Endodermal cell (in vitro differentiated cells): ENCODE data around the gene PSMF1. TPM values are rescaled to one million over a fixed set of nuclear protein-coding genes. Genes with fewer than 3 reads are reported as not detected.

Source experiments
- DNase-seq: peaks from one replicate; pipeline ENCODE4 v3.0.0-alpha.2; 2017
- H3K27ac ChIP-seq: 2 replicates; pipeline ENCODE4 v1.5.1; 2013; ENCODE audit warnings: mild to moderate bottlenecking, low read depth, low read length, moderate library complexity
- H3K27me3 ChIP-seq: 2 replicates; pipeline ENCODE4 v1.6.1; 2013; ENCODE audit warnings: mild to moderate bottlenecking, low read length, moderate library complexity; ENCODE audit not compliant: insufficient read depth, control insufficient read depth, poor library complexity, severe bottlenecking
- H3K36me3 ChIP-seq: 2 replicates; pipeline ENCODE4 v1.7.0; 2013; ENCODE audit warnings: mild to moderate bottlenecking, low read length, moderate library complexity; ENCODE audit not compliant: control insufficient read depth, insufficient read depth
- H3K4me1 ChIP-seq: one replicate; pipeline ENCODE4 v1.7.0; 2013; ENCODE audit warnings: low read length; ENCODE audit not compliant: control insufficient read depth, insufficient read depth
- H3K4me3 ChIP-seq: 2 replicates; pipeline ENCODE4 v1.5.1; 2013; ENCODE audit warnings: mild to moderate bottlenecking, low read length, moderate library complexity
- H3K9ac ChIP-seq: 2 replicates; pipeline ENCODE4 v1.6.1; 2013; ENCODE audit warnings: mild to moderate bottlenecking, low read length, moderate library complexity; ENCODE audit not compliant: poor library complexity, severe bottlenecking; ENCODE audit errors: extremely low read depth
- H3K9me3 ChIP-seq: 2 replicates; pipeline ENCODE4 v1.6.1; 2013; ENCODE audit warnings: mild to moderate bottlenecking, low read length, moderate library complexity; ENCODE audit not compliant: control insufficient read depth
- H3K27ac Mint-ChIP-seq: 2 replicates; pipeline ENCODE4 v1.8.0; 2020; ENCODE audit warnings: mixed read lengths
- H3K27me3 Mint-ChIP-seq: 2 replicates; pipeline ENCODE4 v1.8.0; 2021; ENCODE audit warnings: mild to moderate bottlenecking, mixed read lengths; ENCODE audit not compliant: insufficient read depth
- H3K36me3 Mint-ChIP-seq: 2 replicates; pipeline ENCODE4 v1.8.0; 2020; ENCODE audit warnings: low read depth, mixed read lengths
- H3K4me1 Mint-ChIP-seq: 2 replicates; pipeline ENCODE4 v1.8.0; 2020; ENCODE audit warnings: mixed read lengths
- H3K4me3 Mint-ChIP-seq: 2 replicates; pipeline ENCODE4 v1.8.0; 2020; ENCODE audit warnings: mild to moderate bottlenecking, moderate library complexity, mixed read lengths
- H3K9me3 Mint-ChIP-seq: 2 replicates; pipeline ENCODE4 v1.8.0; 2020; ENCODE audit warnings: mild to moderate bottlenecking, mixed read lengths
- WGBS, 2 experiments: methylation state at CpG; one replicate each; pipeline versions ENCODE4 v1.1.5 to v1.1.7; 2013; ENCODE audit warnings: missing lambda C conversion rate in 2 of 2, mixed read lengths in 1 of 2; ENCODE audit not compliant: insufficient coverage in 1 of 2, insufficient read length in 1 of 2; 5-methylcytosine and 5-hydroxymethylcytosine counted together
- total RNA-seq, 2 donors: library from RNA; stranded (reverse); fragmentation: NEBNext Ultra II Directional in 1 of 2; extraction: Animal tissue kit (Norgen Biotek cat#: 25700) in 1 of 2; gene quantifications; 2 replicates in 1 of 2; 3 replicates in 1 of 2; pipeline ENCODE4 v1.2.1, GENCODE V29; 2021
- TF ChIP-seq, protein P1 (sequence below): fragments of 200-600 bp; sonication (generic); conservative IDR thresholded peaks from 2 replicates; pipeline ENCODE4 v1.5.0; 2021; ENCODE audit warnings: antibody characterized with exemption, mild to moderate bottlenecking

Gene PSMF1
- total RNA-seq, 2 donors from 2014 or later = 72.5 to 84.7 TPM

DNA sequence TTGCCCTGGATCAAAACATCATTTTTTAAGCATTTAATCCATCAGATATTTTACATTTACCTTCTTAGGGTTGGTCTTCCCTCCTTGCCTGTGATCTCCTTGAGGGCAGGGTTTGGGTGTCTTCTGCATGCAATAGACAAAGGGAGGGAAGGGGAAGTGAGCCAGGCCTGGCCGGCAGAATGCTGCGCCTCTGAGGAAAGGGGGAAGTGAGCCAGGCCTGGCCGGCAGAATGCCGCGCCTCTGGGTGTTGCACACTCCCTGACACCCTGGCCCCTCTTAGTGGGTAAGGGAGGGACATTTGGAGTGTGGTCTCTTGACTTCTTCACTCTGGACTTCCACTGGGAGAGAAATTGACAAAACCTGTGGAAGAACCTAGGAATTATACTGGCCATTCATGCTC lies 12.4 kb downstream of the PSMF1 start:
- Histone ChIP-seq H3K9me3 (no peaks in the 10 kb centered on the region), H3K27ac (peak overlapping the region; percentile 42), H3K9ac (no peak overlapping the region), H3K27me3 (no peaks in the 10 kb centered on the region), H3K36me3 (peaks cover 77% of the 10 kb centered on the region), H3K4me3 (no peak overlapping the region), H3K4me1 (no peaks in the 10 kb centered on the region)
- H3K4me3 Mint-ChIP-seq = no peak overlapping the region
- peak overlapping the region; percentile 37 for H3K27ac Mint-ChIP-seq
- TF ChIP-seq, protein P1, sequence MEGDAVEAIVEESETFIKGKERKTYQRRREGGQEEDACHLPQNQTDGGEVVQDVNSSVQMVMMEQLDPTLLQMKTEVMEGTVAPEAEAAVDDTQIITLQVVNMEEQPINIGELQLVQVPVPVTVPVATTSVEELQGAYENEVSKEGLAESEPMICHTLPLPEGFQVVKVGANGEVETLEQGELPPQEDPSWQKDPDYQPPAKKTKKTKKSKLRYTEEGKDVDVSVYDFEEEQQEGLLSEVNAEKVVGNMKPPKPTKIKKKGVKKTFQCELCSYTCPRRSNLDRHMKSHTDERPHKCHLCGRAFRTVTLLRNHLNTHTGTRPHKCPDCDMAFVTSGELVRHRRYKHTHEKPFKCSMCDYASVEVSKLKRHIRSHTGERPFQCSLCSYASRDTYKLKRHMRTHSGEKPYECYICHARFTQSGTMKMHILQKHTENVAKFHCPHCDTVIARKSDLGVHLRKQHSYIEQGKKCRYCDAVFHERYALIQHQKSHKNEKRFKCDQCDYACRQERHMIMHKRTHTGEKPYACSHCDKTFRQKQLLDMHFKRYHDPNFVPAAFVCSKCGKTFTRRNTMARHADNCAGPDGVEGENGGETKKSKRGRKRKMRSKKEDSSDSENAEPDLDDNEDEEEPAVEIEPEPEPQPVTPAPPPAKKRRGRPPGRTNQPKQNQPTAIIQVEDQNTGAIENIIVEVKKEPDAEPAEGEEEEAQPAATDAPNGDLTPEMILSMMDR = no peak
- no peak for DNase-seq
- H3K27me3 Mint-ChIP-seq = no peaks in the 10 kb centered on the region
- no peaks in the 10 kb centered on the region for H3K4me1 Mint-ChIP-seq
- H3K9me3 Mint-ChIP-seq = no peaks in the 10 kb centered on the region
- H3K36me3 Mint-ChIP-seq = peaks cover 72% of the 10 kb centered on the region
- 90 to 93% methylated on average over 2 to 5 of the region's 5 CpGs for WGBS, 2 experiments

DNA sequence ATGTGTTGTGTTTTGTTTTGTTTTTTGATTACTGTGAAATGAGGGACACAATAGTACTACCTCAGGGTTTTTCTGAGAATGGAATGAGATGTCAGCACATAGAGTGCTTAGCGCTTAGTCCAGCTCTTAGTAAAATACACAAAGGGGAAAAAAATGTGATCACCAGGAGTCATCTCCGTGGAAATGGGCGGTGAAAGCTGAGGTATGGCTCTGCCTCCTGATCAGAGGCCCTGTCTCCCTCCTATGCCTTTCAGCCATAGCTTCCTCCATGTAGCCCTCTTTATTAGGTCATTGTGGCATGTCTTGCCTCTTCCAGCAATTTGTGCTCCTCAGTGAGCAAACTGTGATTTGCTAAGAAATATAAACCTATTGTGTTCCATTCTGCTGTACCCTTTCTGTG lies 13.0 kb downstream of the PSMF1 start:
- TF ChIP-seq, protein P1 = no peak
- H3K4me1 Mint-ChIP-seq = no peaks in the 10 kb centered on the region
- Histone ChIP-seq H3K4me3 (no peak overlapping the region), H3K27me3 (no peaks in the 10 kb centered on the region), H3K9ac (no peak overlapping the region), H3K27ac (peak overlapping the region; percentile 42), H3K4me1 (no peaks in the 10 kb centered on the region), H3K9me3 (no peaks in the 10 kb centered on the region), H3K36me3 (peaks cover 77% of the 10 kb centered on the region)
- H3K27ac Mint-ChIP-seq = peak overlapping the region; percentile 4
- no peaks in the 10 kb centered on the region for H3K27me3 Mint-ChIP-seq
- no peaks in the 10 kb centered on the region for H3K9me3 Mint-ChIP-seq
- peaks cover 74% of the 10 kb centered on the region for H3K36me3 Mint-ChIP-seq
- no peak overlapping the region for H3K4me3 Mint-ChIP-seq
- WGBS, 2 experiments = 89 to 94% methylated on average over 3 of the region's 3 CpGs
- no peak for DNase-seq

DNA sequence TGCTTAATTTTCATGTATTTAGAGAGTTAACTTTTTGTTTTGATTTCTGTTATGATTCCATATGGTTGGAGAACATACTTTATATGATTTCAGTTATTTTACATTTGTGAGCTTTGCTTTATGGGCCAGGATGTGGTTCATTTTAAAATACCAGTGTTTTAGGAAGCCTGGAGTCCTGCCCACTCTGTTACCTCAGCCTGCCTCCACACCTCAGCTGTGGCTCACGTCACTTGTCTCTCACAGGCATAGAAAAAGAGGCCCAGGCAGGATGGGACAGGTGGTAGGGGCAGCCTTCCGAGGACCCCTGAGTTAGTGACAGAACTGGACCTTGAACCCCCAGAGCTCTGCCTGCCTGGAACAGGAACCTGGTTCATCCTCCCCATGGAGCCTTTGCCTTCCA lies 16.0 kb downstream of the PSMF1 start:
- peaks cover 81% of the 10 kb centered on the region for H3K36me3 Mint-ChIP-seq

More for the DNA sequence above, 16.0 kb downstream of the PSMF1 start:
- no peaks in the 10 kb centered on the region for H3K27me3 ChIP-seq
- no peaks in the 10 kb centered on the region for H3K9me3 ChIP-seq
- 88 to 93% methylated on average over 1 to 2 of the region's 2 CpGs for WGBS, 2 experiments
- TF ChIP-seq, protein P1 = no peak
- no peak overlapping the region for H3K4me3 Mint-ChIP-seq
- H3K9me3 Mint-ChIP-seq = no peaks in the 10 kb centered on the region
- no peak overlapping the region for H3K4me3 ChIP-seq
- H3K27ac ChIP-seq = no peak overlapping the region
- H3K27ac Mint-ChIP-seq = no peak overlapping the region
- no peaks in the 10 kb centered on the region for H3K4me1 Mint-ChIP-seq
- no peaks in the 10 kb centered on the region for H3K4me1 ChIP-seq
- no peak for DNase-seq
- no peaks in the 10 kb centered on the region for H3K27me3 Mint-ChIP-seq
- peaks cover 80% of the 10 kb centered on the region for H3K36me3 ChIP-seq
- no peak overlapping the region for H3K9ac ChIP-seq
